Activated naive CD4-positive, alpha-beta T cell treated with anti-CD3 and anti-CD28 coated beads, Interleukin-2, amount 50 U/mL, for 16 hours (primary cell): Measurements from ENCODE around the gene RND2.

Experiments
- DNase-seq: peaks from one replicate; pipeline ENCODE4 v3.0.0-alpha.2; 2020

Gene RND2

GRCh38 chr17:43079641-43080302, 54.7 kb downstream of the RND2 start:
- DNase-seq = no peak
